ENCODE measurements around the gene TMEM139.

DNA sequence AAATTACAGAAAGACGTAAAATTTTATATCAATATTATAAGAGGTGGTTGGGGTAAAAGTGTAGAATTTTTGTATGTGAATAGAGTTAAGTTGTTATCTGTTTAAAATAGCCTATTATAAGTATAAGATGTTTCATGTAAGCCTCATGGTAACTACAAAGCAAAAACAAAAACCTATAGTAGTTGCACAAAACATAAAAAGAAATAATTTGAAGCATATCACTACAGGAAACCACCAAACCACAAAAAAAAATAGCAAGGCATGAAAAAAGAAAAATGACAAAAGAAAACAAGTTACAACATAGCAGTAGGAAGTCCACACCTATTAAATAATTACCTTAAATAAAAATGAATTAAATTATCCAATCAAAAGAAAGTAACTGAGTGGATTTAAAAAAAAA lies 33.9 kb upstream of the TMEM139 start:
- TF ChIP-seq POLR2AphosphoS5 (IDR thresholded peaks at IDR 0.05; ENCODE audit: borderline replicate concordance, low read depth, low read length) = no peak
- no peak for TF ChIP-seq EZH2 (IDR thresholded peaks at IDR 0.05)
